DMS 273 (cell line): ENCODE results near the gene BCOR.

Experiments used
- DNase-seq: peaks from one replicate; lab custom pipeline; 2025; ENCODE audit not compliant: unreplicated experiment; lab: John Stamatoyannopoulos, UW

The BCOR gene

DNA sequence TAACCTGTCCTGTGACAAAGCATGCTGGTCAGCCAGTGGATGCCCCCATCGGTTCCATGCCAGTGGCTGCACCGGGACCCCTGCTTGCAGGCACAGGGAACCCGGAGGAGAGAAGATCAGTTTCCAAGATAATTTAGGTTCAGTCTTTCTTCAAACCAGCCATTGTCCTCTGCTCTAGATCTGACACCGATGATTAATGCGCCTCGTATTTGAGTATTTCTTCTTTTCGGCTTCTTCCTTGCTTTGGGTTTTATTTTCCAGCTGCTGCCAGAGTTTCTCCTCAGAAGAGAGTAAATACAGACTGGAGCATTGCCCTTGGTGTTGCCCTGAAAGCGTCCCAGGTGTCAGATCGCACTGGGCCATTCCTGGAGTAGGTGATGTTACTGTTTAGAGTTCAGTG lies 19.2 kb upstream of the BCOR start:
- DNase-seq: no peak

GRCh38 chrX:40112996-40113395 lies 15.2 kb upstream of the BCOR start:
- no peak for DNase-seq

GRCh38 chrX:40111868-40112267 lies 14.1 kb upstream of the BCOR start:
- DNase-seq: no peak

DNA sequence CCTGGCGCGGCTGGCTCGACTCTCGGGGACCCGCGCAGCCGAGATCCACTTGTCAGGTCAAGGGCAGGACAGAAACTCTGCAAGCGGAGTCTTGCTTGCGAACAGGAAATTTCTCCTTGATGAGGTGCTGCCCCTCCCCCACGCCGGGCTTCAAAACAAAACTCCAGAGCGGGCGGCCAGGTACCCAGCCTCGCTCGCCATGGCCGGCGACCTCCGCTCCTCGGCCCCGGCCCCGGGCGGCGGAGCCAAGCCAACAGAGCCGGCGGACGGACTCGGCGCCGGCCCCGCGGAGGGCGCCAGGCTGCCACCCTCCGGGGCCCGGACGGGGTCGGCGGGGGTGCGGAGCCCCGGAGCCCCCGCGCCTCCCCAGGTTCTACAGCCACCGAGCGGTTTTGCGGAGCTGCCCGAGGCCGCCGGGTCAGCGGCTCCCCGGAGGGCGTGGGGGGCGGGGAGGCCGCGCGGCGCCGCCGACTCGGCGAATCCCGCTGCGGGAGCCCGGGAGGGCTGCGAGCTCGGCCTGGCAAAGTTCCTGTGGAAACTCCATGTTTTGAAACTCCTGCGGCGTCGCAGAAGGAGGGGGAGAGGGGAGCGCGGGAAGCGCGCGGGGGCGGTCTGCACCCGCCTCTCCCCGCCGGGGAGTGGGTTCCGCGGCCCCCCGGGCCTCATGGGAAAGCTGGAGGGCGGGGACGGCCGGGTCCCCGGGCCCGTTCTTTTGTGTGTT lies 11.7 kb upstream of the BCOR start:
- peak; percentile 88 for DNase-seq

DNA sequence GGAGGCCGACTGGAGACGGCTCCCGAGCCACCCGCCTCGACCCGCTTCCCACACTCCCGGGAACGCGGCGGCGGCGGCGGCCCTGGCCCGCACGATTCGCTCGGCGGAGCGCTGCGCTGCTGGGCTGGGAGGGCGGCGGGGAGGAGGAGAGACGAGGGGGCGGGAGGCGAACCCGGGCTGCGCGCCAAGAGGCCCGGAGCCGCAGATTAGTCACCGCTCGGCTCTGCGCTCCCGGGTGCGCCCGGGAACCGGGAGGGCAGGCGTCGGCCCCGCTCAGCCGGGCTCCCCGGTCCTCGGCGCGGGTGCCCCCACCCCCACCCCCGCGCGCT lies 11.2 kb upstream of the BCOR start:
- DNase-seq: peak; percentile 93

GRCh38 chrX:40108162-40108958 lies 10.6 kb upstream of the BCOR start:
- DNase-seq: peak; percentile 92

GRCh38 chrX:40107291-40108161 lies 9.8 kb upstream of the BCOR start:
- DNase-seq: peak; percentile 81

DNA sequence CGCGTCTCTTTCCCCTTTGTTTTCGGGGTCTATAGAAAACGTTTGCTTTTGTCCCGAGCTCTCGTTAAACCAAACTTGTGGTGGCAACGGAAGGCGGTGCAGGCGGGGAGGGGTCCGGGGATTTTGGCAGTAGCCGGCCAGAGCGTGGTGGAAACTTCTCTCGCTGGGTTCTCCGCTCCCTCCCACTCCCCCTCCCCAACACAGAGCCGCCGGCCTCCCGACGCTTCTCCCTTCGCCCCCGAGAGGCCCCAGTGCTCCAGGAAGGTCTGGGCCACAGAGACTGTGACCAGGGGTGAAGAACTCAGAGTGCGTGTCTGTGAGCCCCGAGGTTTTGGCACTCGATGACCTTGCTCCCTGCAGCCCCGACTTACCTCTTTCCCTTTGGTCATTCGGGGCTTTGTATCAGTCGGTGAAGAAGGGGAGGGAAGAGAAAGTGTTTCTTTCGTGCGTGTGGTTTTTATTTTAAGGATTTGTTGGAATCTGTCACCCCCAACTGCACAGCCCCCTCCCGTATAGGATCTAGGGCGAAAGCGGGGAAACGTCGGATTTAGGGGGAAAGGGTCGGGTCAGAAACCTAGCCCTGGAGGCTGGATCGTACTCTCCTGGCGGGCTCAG lies 9.0 kb upstream of the BCOR start:
- DNase-seq: peak; percentile 65

GRCh38 chrX:40105835-40106675 lies 8.3 kb upstream of the BCOR start:
- DNase-seq: peak; percentile 91

DNA sequence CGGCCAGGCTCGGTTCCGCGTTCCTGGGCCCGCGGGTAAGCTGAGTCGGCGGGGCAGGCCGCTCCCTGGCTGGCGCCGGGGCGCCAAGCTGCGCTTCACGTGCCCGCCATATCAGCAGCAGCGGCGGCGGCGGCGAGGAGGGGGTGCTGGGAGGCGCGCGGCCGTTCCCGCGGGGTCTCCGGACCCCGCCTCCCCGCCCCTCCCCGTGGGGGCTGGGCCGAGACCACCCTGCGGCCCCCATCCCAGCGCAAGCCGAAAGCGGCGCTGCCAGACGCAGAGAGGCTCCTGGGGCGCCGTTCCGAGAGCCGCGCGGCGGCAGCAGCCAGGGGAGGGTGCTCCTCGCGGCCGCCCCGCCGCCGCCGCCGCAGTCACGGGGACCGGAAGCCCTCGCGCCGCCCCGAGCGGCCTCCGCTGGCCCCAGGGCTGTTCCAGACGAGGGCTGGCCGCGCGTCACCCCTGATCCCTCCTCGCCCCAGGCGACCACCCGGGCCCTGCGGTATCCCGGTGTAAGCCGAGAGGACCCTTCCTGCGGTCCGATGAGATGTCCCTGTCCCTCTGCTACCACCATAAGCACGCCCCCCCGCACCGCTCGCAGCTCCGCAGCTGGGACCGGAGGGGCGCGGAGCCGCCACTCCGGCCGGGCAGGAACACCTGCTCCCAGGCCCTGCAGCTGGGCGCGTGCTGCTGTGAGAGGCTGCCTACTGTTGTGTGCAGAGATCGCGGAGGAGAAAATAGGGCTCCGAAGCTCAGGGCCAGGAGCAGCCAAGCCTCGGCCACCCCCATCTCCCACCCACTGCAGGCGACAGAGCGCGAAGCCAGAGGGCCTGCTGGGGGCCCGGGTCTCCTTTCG lies 7.5 kb upstream of the BCOR start:
- peak; percentile 83 for DNase-seq

GRCh38 chrX:40104630-40104984 lies 6.8 kb upstream of the BCOR start:
- DNase-seq: peak; percentile 71

DNA sequence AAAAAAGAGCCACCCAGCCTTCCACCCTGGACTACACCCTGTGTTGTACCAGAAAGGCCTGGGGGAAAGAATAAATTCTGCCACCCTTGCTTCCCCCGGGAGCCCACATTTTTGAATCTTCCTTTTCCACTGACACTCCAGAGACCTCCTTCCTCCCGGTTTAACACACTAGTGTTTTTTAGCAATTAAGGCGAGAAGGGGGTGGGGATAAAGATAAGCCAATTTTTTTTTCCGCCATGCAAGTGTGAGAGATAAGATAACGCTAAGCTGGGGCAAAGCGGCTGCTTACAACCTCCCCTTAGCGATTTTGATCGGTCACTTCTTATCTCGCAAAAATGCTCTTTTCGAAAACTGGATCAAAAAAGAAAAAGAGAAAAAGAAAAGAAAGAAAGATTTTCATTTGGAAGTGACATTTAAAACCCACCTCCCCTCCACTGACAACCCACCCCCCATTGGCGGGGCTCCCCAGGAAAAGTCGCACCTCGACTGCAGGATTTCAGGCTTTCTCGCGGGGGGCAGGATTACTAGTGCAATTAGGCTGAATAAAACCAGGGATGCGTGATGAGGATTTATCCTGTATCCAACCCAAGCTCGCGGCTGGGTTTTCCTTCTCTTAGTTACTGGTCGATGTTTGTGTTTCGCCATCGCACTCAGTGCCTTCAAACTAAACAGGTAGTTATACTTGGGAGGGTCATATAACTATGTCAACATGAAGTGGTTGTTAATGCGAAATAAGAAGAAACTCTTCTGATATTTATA lies 6.0 kb upstream of the BCOR start:
- no peak for DNase-seq

DNA sequence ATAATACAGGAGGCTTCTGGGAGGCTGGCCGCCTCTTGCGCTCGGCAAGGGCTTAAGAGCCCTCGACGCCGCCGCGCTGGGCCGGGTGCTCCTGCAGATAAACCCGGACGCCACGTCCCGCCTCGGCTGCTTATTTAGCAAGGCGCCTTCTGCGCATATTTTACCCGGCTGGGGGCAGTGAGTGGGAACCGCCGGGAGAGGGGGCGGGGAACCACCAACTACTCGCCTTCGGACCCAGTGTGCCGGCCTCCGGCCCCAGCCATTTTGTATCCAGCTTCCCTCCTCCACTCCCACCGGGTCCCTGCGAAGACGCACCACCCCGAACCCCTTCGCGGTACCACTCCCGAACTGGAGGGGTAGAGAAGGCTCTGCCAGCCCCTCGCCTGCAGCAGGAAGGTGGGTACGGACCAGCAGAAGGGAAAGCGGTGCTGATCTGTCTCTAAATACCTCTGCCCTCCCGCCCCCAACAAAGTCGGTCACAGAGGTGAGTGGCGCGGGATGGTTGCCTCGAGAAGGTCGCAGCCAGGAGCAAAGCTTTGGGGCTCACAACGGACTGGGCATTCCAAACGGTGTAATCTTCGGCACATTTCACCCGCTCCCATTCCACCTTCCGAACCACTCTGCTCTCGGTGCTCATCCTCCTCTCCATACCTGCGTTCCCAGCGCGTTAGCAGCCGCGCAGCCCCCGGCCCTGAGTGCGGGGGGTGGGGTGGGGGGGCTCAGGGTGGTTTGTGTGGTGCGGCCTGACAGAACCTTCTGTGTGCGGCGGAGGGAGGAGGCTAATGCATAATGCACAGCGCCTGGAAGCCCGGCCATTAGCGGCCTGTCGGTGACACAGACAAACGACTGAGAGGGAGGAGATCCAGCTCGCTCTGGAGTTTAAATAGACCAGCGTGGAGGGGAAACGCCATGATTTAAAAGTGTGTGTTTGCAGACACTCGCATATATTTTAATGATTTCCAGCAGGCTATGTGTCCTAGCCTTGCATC lies 4.9 kb upstream of the BCOR start:
- no peak for DNase-seq

- DNase-seq: no peak
Measured at GRCh38 chrX:40101430-40101802, 3.7 kb upstream of the BCOR start.

GRCh38 chrX:40100537-40101429 lies 3.0 kb upstream of the BCOR start:
- DNase-seq: no peak

DNA sequence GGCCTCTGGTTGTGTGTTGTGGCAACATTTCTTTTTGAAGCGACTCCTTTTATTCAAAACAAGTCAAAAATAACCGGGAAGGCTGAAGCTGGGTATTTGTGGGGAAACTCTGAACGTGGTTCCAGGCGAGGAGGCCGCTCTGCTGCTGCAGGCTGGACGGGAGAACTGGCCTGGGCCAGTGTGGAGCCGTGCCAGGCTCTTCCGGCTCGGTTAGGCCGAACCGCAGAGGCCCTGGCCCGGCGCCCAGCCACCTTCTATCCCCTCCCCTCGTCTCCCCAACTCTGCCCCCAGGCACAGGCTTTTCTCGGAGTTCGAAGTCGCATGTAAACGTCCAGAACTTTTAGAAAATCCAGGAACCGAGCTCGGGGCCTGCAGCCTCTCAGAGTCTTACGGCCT lies 2.4 kb upstream of the BCOR start:
- DNase-seq: peak; percentile 47
